HCT116 (cell line): ENCODE results near the gene DOCK4. TPM values are rescaled to one million over a fixed set of nuclear protein-coding genes. Genes with fewer than 3 reads are reported as not detected.

Experiments used
- ATAC-seq: fragments of 200-7000 bp; cut with Tn5 transposase; 2 replicates; pipeline ENCODE4 v1.9.1; 2020; ENCODE audit warnings: mild to moderate bottlenecking, moderate library complexity
- BruUV-seq: library from RNA; stranded (reverse); fragments of 400-500 nt; replicated peaks from 2 replicates; lab custom pipeline; 2021; lab: Mats Ljungman, UMichigan
- CTCF ChIA-PET: fragments of 300-600 bp; sonication (Branson Sonifier 250); formaldehyde crosslinking; loops from one replicate; lab custom pipeline; 2021; ENCODE audit warnings: antibody characterized with exemption; lab: Charles Lee
- POLR2A ChIA-PET: fragments of 300-600, 350-600 bp; sonication (Branson Sonifier 250); formaldehyde crosslinking; loops from one replicate; lab custom pipeline; 2021; ENCODE audit warnings: antibody characterized with exemption; lab: Charles Lee
- RAD21 ChIA-PET, 2 experiments: fragments of 300-600 bp; sonication (Branson Sonifier 250); formaldehyde crosslinking; loops; one replicate each; lab custom pipeline; 2023; ENCODE audit warnings: low total read pairs in 2 of 2; ENCODE audit not compliant: uncharacterized antibody in 2 of 2, unreplicated experiment in 2 of 2, low non-redundant PET in 1 of 2; lab: Charles Lee
- DNase-seq: peaks from one replicate; pipeline ENCODE4 v3.0.0-alpha.2; 2010; ENCODE audit warnings: low read depth, low spot score
- H2AFZ ChIP-seq: fragments of 200-600 bp; shearing (Covaris generic), sonication (generic); 2 replicates; pipeline ENCODE4 v1.6.1; 2017; ENCODE audit warnings: low read depth, mixed run types, mixed read lengths, antibody characterized with exemption, low read length; ENCODE audit not compliant: poor library complexity, severe bottlenecking
- H3K27ac ChIP-seq: 2 replicates; pipeline ENCODE4 v1.5.1; 2012; ENCODE audit warnings: low read depth, low read length
- H3K27me3 ChIP-seq: fragments of 200-600 bp; sonication (generic); 2 replicates; pipeline ENCODE4 v1.6.1; 2016; ENCODE audit warnings: mixed run types, low read length, mixed read lengths; ENCODE audit not compliant: insufficient read depth
- H3K36me3 ChIP-seq, 2 experiments: fragments of 200-500 bp in 1 of 2; fragments of 200-600 bp in 1 of 2; sonication (Bioruptor generic) in 1 of 2; sonication (generic) in 1 of 2; 2 replicates each; pipeline versions ENCODE4 v1.5.1 to v1.6.1; 2014 to 2016; ENCODE audit warnings: low read length in 2 of 2, inconsistent platforms in 1 of 2, mixed read lengths in 1 of 2, mixed run types in 1 of 2; ENCODE audit not compliant: insufficient read depth in 2 of 2, control insufficient read depth in 1 of 2
- H3K4me1 ChIP-seq, 2 experiments: fragments of 200-600 bp in 1 of 2; sonication (generic) in 1 of 2; 2 replicates each; pipeline versions ENCODE4 v1.5.1 to v1.6.1; 2012 to 2017; ENCODE audit warnings: low read length in 2 of 2, inconsistent platforms in 1 of 2, mild to moderate bottlenecking in 1 of 2, mixed read lengths in 1 of 2, mixed run types in 1 of 2, moderate library complexity in 1 of 2; ENCODE audit not compliant: insufficient read depth in 2 of 2, control insufficient read depth in 1 of 2
- H3K4me2 ChIP-seq: fragments of 200-600 bp; sonication (generic); 2 replicates; pipeline ENCODE4 v1.6.1; 2017; ENCODE audit warnings: mixed run types, low read length, mixed read lengths
- H3K4me3 ChIP-seq, 2 experiments: fragments of 200-600 bp in 1 of 2; sonication (generic) in 1 of 2; replicated peaks in 1 of 2; 2 replicates each; pipeline ENCODE4 v1.5.1; 2011 to 2016; ENCODE audit warnings: low read length in 2 of 2, control low read depth in 1 of 2, low read depth in 1 of 2, mild to moderate bottlenecking in 1 of 2, mixed read lengths in 1 of 2, mixed run types in 1 of 2
- H3K79me2 ChIP-seq: fragments of 200-600 bp; sonication (generic); 2 replicates; pipeline ENCODE4 v1.6.1; 2017; ENCODE audit warnings: mild to moderate bottlenecking, mixed run types, low read length, moderate library complexity, mixed read lengths; ENCODE audit not compliant: insufficient read depth
- H3K9ac ChIP-seq: fragments of 200-600 bp; sonication (generic); 2 replicates; pipeline ENCODE4 v1.6.1; 2016; ENCODE audit warnings: low read length, mixed read lengths
- H3K9me2 ChIP-seq: fragments of 200-600 bp; sonication (generic), shearing (Covaris generic); 2 replicates; pipeline ENCODE4 v1.6.1; 2017; ENCODE audit warnings: mixed run types, mild to moderate bottlenecking, moderate library complexity; ENCODE audit not compliant: insufficient read depth
- H3K9me3 ChIP-seq, 2 experiments: fragments of 200-500 bp in 1 of 2; fragments of 200-600 bp in 1 of 2; sonication (Bioruptor generic) in 1 of 2; sonication (generic) in 1 of 2; 2 replicates each; pipeline ENCODE4 v1.6.1; 2014 to 2017; ENCODE audit warnings: low read length in 2 of 2, mixed read lengths in 2 of 2, inconsistent platforms in 1 of 2, low read depth in 1 of 2, mild to moderate bottlenecking in 1 of 2, mixed run types in 1 of 2, moderate library complexity in 1 of 2; ENCODE audit not compliant: control insufficient read depth in 1 of 2, insufficient read depth in 1 of 2
- H4K20me1 ChIP-seq: fragments of 200-600 bp; sonication (generic), shearing (Covaris generic); 2 replicates; pipeline ENCODE4 v1.6.1; 2017; ENCODE audit warnings: mixed run types, mild to moderate bottlenecking, moderate library complexity; ENCODE audit not compliant: insufficient read depth
- CBX3 ChIP-seq: IDR thresholded peaks from 2 replicates; pipeline ENCODE4 v1.6.1; 2012; ENCODE audit warnings: low read depth
- CEBPB ChIP-seq: IDR thresholded peaks from 2 replicates; pipeline ENCODE4 v1.6.1; 2012; ENCODE audit warnings: low read depth
- ELF1 ChIP-seq: IDR thresholded peaks from 2 replicates; pipeline ENCODE4 v1.6.1; 2012; ENCODE audit warnings: low read depth, borderline replicate concordance
- EZH2phosphoT487 ChIP-seq: fragments of 200-600 bp; IDR thresholded peaks from 2 replicates; pipeline ENCODE4 v1.6.1; 2018; ENCODE audit warnings: antibody characterized with exemption, borderline replicate concordance
- RAD21 ChIP-seq: IDR thresholded peaks from 2 replicates; pipeline ENCODE4 v1.6.1; 2012; ENCODE audit warnings: low read depth, mild to moderate bottlenecking
- SIN3A ChIP-seq: IDR thresholded peaks from 2 replicates; pipeline ENCODE4 v1.6.1; 2012; ENCODE audit warnings: low read depth
- YY1 ChIP-seq: IDR thresholded peaks from 2 replicates; pipeline ENCODE4 v1.6.1; 2011; ENCODE audit warnings: low read length, low read depth, moderate library complexity, mild to moderate bottlenecking; ENCODE audit not compliant: insufficient replicate concordance; ENCODE audit errors: extremely low read depth
- ZNF274 ChIP-seq: fragments of 200-500 bp; sonication (Bioruptor generic); IDR thresholded peaks from 2 replicates; pipeline ENCODE4 v1.6.1; 2014; ENCODE audit warnings: mild to moderate bottlenecking, low read depth, low read length, inconsistent platforms
- intact Hi-C: fragments of 100-400 bp; cut with micrococcal nuclease; formaldehyde crosslinking; loops from 2 replicates; pipeline ENCODE4 v1.10.0; 2022
- total RNA-seq: library from RNA; stranded (reverse); gene quantifications from one replicate; pipeline ENCODE4 v1.2.1, GENCODE V29; 2021; ENCODE audit not compliant: unreplicated experiment
- TF ChIP-seq, protein P1 (sequence below): IDR thresholded peaks from 2 replicates; pipeline ENCODE4 v1.6.1; 2012
- TF ChIP-seq, protein P2 (sequence below): IDR thresholded peaks from 2 replicates; pipeline ENCODE4 v1.6.1; 2011; ENCODE audit warnings: mild to moderate bottlenecking, low read length, moderate library complexity; ENCODE audit not compliant: insufficient replicate concordance; ENCODE audit errors: extremely low read depth

The DOCK4 gene
- total RNA-seq, 1 experiment from 2014 or later = 2.2 TPM

DNA sequence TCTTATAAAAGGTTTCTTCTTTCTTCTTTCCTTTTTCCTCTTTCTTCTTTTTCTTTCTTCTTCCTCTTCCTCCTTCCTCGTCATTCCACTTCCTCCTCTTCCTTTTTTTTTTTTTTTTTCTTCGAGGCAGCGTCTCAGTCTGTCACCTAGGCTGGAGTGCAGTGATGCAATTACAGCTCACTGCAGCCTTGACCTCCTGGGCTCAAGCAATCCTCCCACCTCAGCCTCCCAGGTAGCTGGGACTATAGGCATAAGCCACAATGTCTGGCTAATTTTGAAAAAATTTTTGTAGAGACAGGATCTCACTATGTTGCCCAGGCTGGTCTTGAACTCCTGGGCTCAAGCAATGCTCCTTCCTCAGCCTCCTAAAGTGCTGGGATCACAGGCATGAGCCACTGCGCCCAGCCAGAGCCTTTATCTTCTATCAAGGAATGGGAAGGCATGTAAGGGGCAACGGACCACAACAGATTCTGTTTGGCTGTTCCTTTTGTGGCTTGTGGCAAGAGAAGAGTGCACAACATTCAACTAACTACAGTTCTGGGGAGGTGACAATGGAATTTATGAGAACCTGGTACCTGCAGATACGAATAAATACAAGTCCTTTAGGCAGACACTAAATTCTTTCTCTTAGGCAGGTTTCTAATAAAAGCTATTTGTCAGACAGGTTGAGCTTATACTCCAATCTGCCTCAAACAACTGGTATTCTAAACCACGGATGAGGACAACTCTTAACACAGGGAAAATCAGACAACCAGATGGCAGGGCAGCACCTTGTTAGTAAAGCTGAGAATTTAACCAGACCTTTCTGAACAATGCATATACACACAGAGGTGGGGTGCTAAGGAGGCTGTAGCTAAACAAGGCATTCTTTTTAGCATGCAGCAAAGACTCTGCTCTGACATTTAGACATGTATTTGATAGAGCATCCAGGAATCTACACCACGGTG is 100.3 kb downstream of the DOCK4 start:
- DNase-seq = no peak
- H3K9me3 ChIP-seq = no peaks in the 10 kb centered on the region
- H3K4me1 ChIP-seq = no peaks in the 10 kb centered on the region
- RAD21 ChIA-PET = no interaction called here
- CTCF ChIA-PET = no interaction called here
- H3K36me3 ChIP-seq = no peaks in the 10 kb centered on the region
- ATAC-seq = no peak
- POLR2A ChIA-PET = no interaction called here
- H4K20me1 ChIP-seq = no peaks in the 10 kb centered on the region
- intact Hi-C loops = no loop called here
- no peaks in the 10 kb centered on the region for H3K27me3 ChIP-seq
- no peak overlapping the region for H3K4me2 ChIP-seq
- H3K4me3 ChIP-seq = no peak overlapping the region
- H3K9ac ChIP-seq = no peak overlapping the region
- no peaks in the 10 kb centered on the region for H3K9me2 ChIP-seq
- BruUV-seq = no TSS peak
- TF ChIP-seq SIN3A (no peak), YY1 (no peak), RAD21 (no peak), CBX3 (no peak), ZNF274 (no peak), ELF1 (no peak), EZH2phosphoT487 (no peak), CEBPB (no peak)
- TF ChIP-seq, protein P1, sequence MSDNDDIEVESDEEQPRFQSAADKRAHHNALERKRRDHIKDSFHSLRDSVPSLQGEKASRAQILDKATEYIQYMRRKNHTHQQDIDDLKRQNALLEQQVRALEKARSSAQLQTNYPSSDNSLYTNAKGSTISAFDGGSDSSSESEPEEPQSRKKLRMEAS = no peak
- TF ChIP-seq, protein P2, sequence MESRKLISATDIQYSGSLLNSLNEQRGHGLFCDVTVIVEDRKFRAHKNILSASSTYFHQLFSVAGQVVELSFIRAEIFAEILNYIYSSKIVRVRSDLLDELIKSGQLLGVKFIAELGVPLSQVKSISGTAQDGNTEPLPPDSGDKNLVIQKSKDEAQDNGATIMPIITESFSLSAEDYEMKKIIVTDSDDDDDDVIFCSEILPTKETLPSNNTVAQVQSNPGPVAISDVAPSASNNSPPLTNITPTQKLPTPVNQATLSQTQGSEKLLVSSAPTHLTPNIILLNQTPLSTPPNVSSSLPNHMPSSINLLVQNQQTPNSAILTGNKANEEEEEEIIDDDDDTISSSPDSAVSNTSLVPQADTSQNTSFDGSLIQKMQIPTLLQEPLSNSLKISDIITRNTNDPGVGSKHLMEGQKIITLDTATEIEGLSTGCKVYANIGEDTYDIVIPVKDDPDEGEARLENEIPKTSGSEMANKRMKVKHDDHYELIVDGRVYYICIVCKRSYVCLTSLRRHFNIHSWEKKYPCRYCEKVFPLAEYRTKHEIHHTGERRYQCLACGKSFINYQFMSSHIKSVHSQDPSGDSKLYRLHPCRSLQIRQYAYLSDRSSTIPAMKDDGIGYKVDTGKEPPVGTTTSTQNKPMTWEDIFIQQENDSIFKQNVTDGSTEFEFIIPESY = no peak
- H3K27ac ChIP-seq = no peak overlapping the region
- H3K79me2 ChIP-seq = no peaks in the 10 kb centered on the region
- no peak overlapping the region for H2AFZ ChIP-seq
